Right renal cortex interstitium (tissue), 3 donors: Measurements from ENCODE around the gene PAM. TPM values are rescaled to one million over a fixed set of nuclear protein-coding genes. Genes with fewer than 3 reads are reported as not detected.
"Not testable (repeated sequence)": the region's sequence is repeated elsewhere in the genome, so short reads cannot be mapped to it uniquely, and the experiment has no call there.

ENCODE experiments used
- DNase-seq, 3 donors: peaks; one replicate each; pipeline ENCODE4 v3.0.0-alpha.2; 2013; ENCODE audit warnings: low read depth in 3 of 3, low spot score in 2 of 3
- polyA plus RNA-seq, 3 donors: library from polyadenylated mRNA; unstranded; fragments of 120-200 nt; gene quantifications; one replicate each; pipeline ENCODE4 v1.2.1, GENCODE V29; 2013; ENCODE audit not compliant: insufficient read length in 3 of 3

PAM gene
- polyA plus RNA-seq, 3 donors, result 216 to 245 (median 244) TPM

GRCh38 chr5:102775756-102776155 is 20.7 kb downstream of the PAM start:
- DNase-seq, result not testable (repeated sequence)

- DNase-seq, result no peak
Measured at GRCh38 chr5:102777099-102777498, 22.0 kb downstream of the PAM start.

- no peak for DNase-seq
Measured at GRCh38 chr5:102778478-102778877, 23.4 kb downstream of the PAM start.

- no peak for DNase-seq
Measured at GRCh38 chr5:102781359-102781758, 26.3 kb downstream of the PAM start.

- DNase-seq, result no peak
Measured at GRCh38 chr5:102781786-102782185, 26.7 kb downstream of the PAM start.

GRCh38 chr5:102782217-102782872 is 27.2 kb downstream of the PAM start:
- DNase-seq, result no peak

- no peak for DNase-seq
Measured at GRCh38 chr5:102787134-102787533, 32.0 kb downstream of the PAM start.

- DNase-seq, result no peak
Measured at GRCh38 chr5:102788788-102789187, 33.7 kb downstream of the PAM start.

- DNase-seq, result no peak
Measured at GRCh38 chr5:102789469-102789868, 34.4 kb downstream of the PAM start.

- no peak for DNase-seq
Measured at GRCh38 chr5:102790748-102791147, 35.6 kb downstream of the PAM start.

GRCh38 chr5:102792705-102793104 is 37.6 kb downstream of the PAM start:
- no peak for DNase-seq

- DNase-seq, result no peak
Measured at GRCh38 chr5:102794047-102794446, 38.9 kb downstream of the PAM start.

- DNase-seq, result no peak
Measured at GRCh38 chr5:102794677-102795331, 39.7 kb downstream of the PAM start.

- no peak for DNase-seq
Measured at GRCh38 chr5:102795526-102795925, 40.4 kb downstream of the PAM start.

GRCh38 chr5:102796009-102796408 is 40.9 kb downstream of the PAM start:
- no peak for DNase-seq

- no peak for DNase-seq
Measured at GRCh38 chr5:102796498-102796897, 41.4 kb downstream of the PAM start.

- DNase-seq, result no peak
Measured at GRCh38 chr5:102797322-102797884, 42.3 kb downstream of the PAM start.

- no peak for DNase-seq
Measured at GRCh38 chr5:102798104-102798785, 43.1 kb downstream of the PAM start.

GRCh38 chr5:102799017-102799416 is 43.9 kb downstream of the PAM start:
- no peak for DNase-seq

GRCh38 chr5:102800427-102800826 is 45.3 kb downstream of the PAM start:
- no peak for DNase-seq

GRCh38 chr5:102801371-102801770 is 46.3 kb downstream of the PAM start:
- DNase-seq, result no peak
